ENCODE measurements around the gene C16orf87.
"Not testable (repeated sequence)": the region's sequence is repeated elsewhere in the genome, so short reads cannot be mapped to it uniquely, and the experiment has no call there.

The C16orf87 gene

GRCh38 chr16:46797501-46797900 is 33.5 kb downstream of the C16orf87 start:
- DNase-seq = no peak

- no peak for DNase-seq
Measured at GRCh38 chr16:46796764-46797269, 34.2 kb downstream of the C16orf87 start.

- DNase-seq = no peak
Measured at GRCh38 chr16:46793841-46794240, 37.1 kb downstream of the C16orf87 start.

GRCh38 chr16:46790599-46791270 is 40.2 kb downstream of the C16orf87 start:
- no peak for DNase-seq

GRCh38 chr16:46789499-46790414 is 41.2 kb downstream of the C16orf87 start:
- peak; percentile 83 for DNase-seq

- no peak for DNase-seq
Measured at GRCh38 chr16:46788891-46789474, 42.0 kb downstream of the C16orf87 start.

GRCh38 chr16:46787909-46788308 is 43.1 kb downstream of the C16orf87 start:
- no peak for DNase-seq

- no peak for DNase-seq
Measured at GRCh38 chr16:46785076-46785845, 45.7 kb downstream of the C16orf87 start.

- not testable (repeated sequence) for DNase-seq
Measured at GRCh38 chr16:46784569-46784968, 46.4 kb downstream of the C16orf87 start.

- peak; percentile 66 for DNase-seq
Measured at GRCh38 chr16:46783800-46784199, 47.2 kb downstream of the C16orf87 start.

GRCh38 chr16:46782320-46782719 is 48.7 kb downstream of the C16orf87 start:
- DNase-seq = peak; percentile 8

GRCh38 chr16:46777804-46778203 is 53.2 kb downstream of the C16orf87 start:
- DNase-seq = no peak

- DNase-seq = no peak
Measured at GRCh38 chr16:46775214-46775613, 55.8 kb downstream of the C16orf87 start.

- DNase-seq = no peak
Measured at GRCh38 chr16:46774743-46775177, 56.2 kb downstream of the C16orf87 start.

GRCh38 chr16:46772463-46772862 is 58.5 kb downstream of the C16orf87 start:
- no peak for DNase-seq

GRCh38 chr16:46768809-46769208 is 62.2 kb downstream of the C16orf87 start:
- no peak for DNase-seq

GRCh38 chr16:46765050-46765449 is 65.9 kb downstream of the C16orf87 start:
- no peak for DNase-seq

GRCh38 chr16:46763147-46763546 is 67.8 kb downstream of the C16orf87 start:
- DNase-seq = no peak

GRCh38 chr16:46762583-46762982 is 68.4 kb downstream of the C16orf87 start:
- DNase-seq = no peak

GRCh38 chr16:46759309-46759708 is 71.7 kb downstream of the C16orf87 start:
- DNase-seq = no peak

- DNase-seq = no peak
Measured at GRCh38 chr16:46757339-46758050, 73.5 kb downstream of the C16orf87 start.

GRCh38 chr16:46756772-46757171 is 74.2 kb downstream of the C16orf87 start:
- no peak for DNase-seq
